HG03097 (cell line): ENCODE measurements around the gene TNNT3.

Experiments used
- ATAC-seq: cut with Tn5 transposase; IDR thresholded peaks from one replicate; pipeline ENCODE4 v1.9.1; 2021; ENCODE audit not compliant: unreplicated experiment, low FRiP score

Gene TNNT3

GRCh38 chr11:1947592-1948237, 28.2 kb downstream of the TNNT3 start:
- no peak for ATAC-seq

GRCh38 chr11:1948389-1948788, 28.9 kb downstream of the TNNT3 start:
- no peak for ATAC-seq

DNA sequence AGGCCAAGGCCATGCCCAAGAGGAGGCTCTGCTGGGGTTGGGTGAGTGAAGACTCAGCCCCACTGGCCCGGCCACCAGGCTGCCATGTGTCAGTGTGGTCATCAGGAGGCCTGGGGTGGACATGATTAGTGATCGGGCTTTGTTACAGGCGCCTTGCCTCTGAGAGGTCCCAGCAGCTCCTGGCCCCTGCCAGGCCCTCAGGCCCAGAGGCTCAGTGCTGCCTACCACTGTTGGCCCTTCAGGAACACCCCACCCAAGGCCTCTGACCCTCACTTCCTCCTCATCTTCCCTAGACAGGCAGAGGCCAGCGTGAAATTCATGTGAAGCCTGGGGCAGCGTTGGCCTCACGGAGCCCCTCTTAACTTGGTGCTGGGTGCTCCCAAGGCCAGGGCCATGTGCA, 29.8 kb downstream of the TNNT3 start:
- no peak for ATAC-seq

DNA sequence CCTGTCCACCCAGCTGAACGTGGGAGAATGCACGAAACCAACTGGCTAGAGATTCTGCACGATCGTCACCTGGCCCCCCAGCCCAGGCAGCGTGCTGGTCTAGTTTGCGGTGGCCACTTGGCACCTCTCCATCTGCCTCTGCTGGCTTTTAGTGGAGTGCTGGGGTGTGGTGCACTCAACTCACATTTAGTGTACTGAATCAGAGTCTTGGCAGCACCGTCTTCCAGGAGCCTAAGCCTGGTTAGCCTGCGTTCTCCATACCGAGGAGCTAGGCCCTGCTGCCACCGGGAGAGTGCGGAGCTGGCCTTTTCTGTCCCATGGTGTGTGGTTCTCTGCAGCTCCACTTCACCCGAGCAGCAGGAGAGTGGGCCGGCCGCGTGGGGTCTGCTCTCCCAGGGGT, 30.4 kb downstream of the TNNT3 start:
- ATAC-seq: no peak

DNA sequence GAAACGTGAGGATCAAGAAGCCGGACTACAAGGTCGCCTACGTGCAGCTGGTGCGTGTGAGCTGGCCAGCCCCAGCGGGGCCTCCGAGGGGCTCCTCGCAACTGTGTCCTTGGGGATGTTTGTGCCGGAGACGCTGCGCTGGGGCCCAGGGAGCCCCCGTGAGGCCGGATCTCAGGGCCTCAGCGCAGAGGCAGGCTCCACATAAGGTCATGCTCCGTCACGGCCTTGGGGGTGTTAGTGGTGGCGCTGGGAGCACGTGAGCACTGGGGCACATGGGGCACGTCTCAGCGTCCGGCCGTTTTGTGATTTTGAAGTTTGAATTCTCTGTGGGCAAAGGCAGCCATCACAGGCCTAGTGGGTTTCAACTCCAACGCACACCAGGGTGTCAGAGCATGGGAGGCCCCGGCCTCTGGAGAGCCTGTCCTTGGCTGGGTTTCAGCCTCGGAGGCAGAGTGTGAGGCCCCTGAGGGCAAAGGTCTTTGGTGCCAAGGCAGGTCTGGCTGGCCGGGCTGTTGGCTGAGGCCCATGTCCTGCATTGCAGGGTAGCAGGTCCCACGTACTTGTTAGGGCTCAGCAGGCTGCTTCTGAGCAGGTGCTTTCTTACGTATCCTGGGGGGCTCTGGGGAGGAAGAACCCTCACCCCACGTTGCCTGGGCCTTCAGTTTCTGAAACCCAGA, 33.4 kb downstream of the TNNT3 start:
- ATAC-seq: no peak

GRCh38 chr11:1953489-1954266, 34.2 kb downstream of the TNNT3 start:
- no peak for ATAC-seq

GRCh38 chr11:1958367-1958766, 38.9 kb downstream of the TNNT3 start:
- ATAC-seq: no peak

- ATAC-seq: no peak
These were observed 40.3 kb downstream of the TNNT3 start for GRCh38 chr11:1959786-1960185.

- no peak for ATAC-seq
These were observed 44.4 kb downstream of the TNNT3 start for GRCh38 chr11:1963864-1964263.

GRCh38 chr11:1964348-1964747, 44.8 kb downstream of the TNNT3 start:
- no peak for ATAC-seq

GRCh38 chr11:1964955-1965354, 45.5 kb downstream of the TNNT3 start:
- no peak for ATAC-seq

DNA sequence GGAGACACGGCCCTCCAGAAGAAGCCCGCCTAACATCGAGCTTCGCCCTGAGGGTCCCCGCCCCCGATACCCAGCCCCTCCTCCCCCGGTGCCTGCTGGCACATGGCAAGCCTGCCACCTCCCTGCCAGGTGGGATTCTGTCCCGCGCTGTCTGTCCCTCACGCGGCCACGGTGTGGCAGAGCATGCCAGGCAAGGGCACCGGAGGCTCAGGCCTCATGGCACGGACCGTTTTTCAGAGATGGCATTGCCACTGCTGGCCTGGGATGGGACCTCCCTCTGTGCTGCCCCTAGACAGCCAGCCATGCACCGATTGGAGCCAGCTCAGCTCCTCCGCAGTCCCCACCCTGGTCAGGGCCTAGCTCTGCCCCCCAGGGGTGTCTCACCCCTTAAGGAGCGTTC, 47.0 kb downstream of the TNNT3 start:
- ATAC-seq: no peak

GRCh38 chr11:1967641-1968225, 48.2 kb downstream of the TNNT3 start:
- no peak for ATAC-seq

GRCh38 chr11:1968454-1969002, 49.0 kb downstream of the TNNT3 start:
- no peak for ATAC-seq

DNA sequence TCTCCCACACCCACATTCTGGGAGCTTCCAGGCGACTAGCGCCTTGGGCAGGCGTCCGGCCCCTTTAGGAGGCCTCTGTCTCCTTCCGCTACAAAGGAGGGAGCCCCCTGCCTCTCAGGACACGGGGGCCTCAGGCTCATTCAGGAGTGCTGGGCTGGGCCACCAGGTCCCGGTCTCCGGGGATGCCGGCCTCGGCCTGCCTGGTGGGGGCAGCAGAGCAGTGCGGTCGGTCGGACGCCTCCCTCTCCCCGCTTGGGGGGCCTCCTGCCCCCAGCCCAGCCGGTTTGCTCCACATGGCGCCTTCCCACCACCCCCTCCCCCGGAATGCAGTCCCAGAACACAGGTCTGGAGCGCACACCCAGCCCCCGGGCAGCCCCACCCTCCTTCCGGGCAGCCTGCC, 49.5 kb downstream of the TNNT3 start:
- ATAC-seq: no peak

- ATAC-seq: no peak
These were observed 50.3 kb downstream of the TNNT3 start for GRCh38 chr11:1969776-1970175.

GRCh38 chr11:1970956-1971355, 51.5 kb downstream of the TNNT3 start:
- ATAC-seq: no peak

DNA sequence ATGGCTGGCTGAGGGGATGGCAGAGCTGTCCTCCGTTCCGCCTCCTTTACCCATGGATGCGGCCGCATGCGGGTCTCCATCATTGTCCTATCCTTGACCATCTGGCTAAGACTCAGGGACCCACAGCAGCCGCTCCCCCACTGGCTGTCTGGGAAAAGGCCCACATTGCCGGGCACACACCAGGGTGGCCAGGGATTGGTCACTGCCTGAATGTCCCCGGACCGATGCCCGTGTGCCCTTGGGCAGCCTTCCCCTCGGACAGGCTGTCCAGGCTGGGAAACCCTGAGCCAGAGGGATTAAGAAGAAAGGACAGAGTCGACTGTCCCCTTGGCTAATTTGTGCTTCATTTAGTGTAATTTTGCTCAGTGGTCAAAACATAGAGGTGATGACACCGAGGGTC, 55.7 kb downstream of the TNNT3 start:
- ATAC-seq: no peak

- ATAC-seq: no peak
These were observed 59.4 kb downstream of the TNNT3 start for GRCh38 chr11:1978720-1979473.

DNA sequence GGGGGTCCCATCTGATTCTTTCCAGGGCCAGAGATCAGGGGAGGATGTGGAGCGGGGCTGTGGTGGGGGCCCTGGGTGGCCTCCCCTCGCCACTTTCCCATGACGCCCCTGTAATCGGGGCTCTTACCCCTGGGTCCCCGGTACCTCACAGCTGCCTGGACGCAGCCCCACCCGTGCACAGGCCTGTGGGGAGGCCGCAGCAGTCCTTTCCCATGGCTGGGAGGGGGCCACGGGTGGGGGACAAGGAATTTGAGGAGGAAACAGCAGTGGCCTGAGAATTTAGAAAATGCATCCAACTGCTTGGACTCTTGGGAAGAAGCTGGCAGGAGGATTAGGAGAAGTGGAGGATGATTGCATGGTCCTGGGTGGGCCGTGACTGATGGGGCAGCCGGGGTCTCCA, 60.1 kb downstream of the TNNT3 start:
- no peak for ATAC-seq
